ENCODE data around the gene NAE1.

NAE1 gene

DNA sequence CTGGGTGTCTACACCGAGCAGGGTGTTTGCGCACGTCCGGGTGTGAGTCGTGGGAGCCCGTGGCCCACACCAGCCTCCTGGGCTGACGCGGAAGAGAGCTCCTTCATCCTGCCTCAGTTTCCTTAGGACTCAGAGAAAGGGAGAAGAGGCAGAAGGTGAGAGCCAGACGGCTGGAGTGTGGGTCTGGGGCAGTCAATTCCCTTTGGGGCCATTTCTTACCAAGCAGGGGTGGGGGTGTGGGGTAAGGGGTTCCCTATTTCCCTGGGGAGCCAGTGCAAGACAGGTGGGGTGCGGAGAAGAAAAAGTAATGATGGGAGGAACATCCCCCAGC, 14.3 kb upstream of the NAE1 start:
- in situ Hi-C loops (cut with HindIII; ENCODE audit: low sequenced_read_pairs), result no loop called here
- H3K4me3 ChIP-seq (ENCODE audit: low read depth, low read length), result peak overlapping the region; percentile 42

GRCh38 chr16:66844342-66845079, 13.7 kb upstream of the NAE1 start, which contains the start of gene CA7:
TSS of gene CA7 (plus strand) at chr16:66844414. CDS start at chr16:66844488, 74 bp downstream.
- DNase-seq (ENCODE audit: low read depth), result no peak
- in situ Hi-C loops (cut with HindIII; ENCODE audit: low sequenced_read_pairs), result no loop called here
- no peak for TF ChIP-seq CTCF (IDR thresholded peaks at IDR 0.05; ENCODE audit: low read depth, low read length, missing control alignments)
- H3K4me3 ChIP-seq (ENCODE audit: low read depth, low read length), result peak within 1 kb of the TSS; percentile 42

More for the DNA sequence above, 14.3 kb upstream of the NAE1 start:
- TF ChIP-seq CTCF (IDR thresholded peaks at IDR 0.05; ENCODE audit: low read depth, low read length, missing control alignments), result no peak
- no peak for DNase-seq (ENCODE audit: low read depth)

DNA sequence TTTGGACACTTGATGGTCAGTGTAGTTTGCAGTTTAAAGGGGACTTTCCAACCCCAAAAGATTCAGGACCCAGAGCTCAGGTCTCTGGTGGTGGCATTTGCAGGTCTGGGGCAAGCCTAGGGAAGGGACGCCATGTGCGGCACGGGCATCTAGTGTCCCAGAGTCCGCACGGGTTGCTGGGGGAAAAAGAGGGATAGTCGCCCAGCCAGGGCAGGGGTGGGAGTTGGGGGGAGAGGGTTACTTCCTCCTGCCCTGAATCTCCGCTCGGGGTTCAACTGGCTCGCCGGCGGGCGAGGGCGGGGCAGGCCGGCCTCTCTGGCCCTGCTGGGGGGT, 13.2 kb upstream of the NAE1 start:
- no peak for TF ChIP-seq CTCF (IDR thresholded peaks at IDR 0.05; ENCODE audit: low read depth, low read length, missing control alignments)
- in situ Hi-C loops (cut with HindIII; ENCODE audit: low sequenced_read_pairs), result no loop called here
- H3K4me3 ChIP-seq (ENCODE audit: low read depth, low read length), result peak overlapping the region; percentile 42
- no peak for DNase-seq (ENCODE audit: low read depth)

DNA sequence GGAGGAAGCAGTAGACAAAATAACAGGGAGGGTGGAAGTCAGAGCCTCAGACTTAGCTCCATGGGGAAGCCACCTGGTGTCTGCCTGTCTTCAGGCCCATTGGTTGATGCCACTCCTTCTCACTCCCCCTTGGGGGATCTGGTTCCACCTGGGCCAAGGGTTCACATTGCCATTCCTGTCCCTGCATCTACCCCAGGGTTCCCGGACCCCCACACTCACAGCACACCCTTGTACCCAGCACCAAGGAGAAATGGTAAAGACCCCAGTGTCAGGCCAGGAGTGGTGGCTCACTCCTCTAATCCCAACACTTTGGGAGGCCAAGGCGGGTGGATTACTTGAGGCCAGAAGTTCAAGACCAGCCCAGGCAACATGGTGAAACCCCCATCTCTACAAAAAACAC, 12.4 kb upstream of the NAE1 start:
- in situ Hi-C loops (cut with HindIII; ENCODE audit: low sequenced_read_pairs), result no loop called here
- DNase-seq (ENCODE audit: low read depth), result no peak

GRCh38 chr16:66842765-66843164, 12.0 kb upstream of the NAE1 start:
- TF ChIP-seq CTCF (IDR thresholded peaks at IDR 0.05; ENCODE audit: low read depth, low read length, missing control alignments), result no peak
- no peak overlapping the region for H3K4me3 ChIP-seq (ENCODE audit: low read depth, low read length)
- DNase-seq (ENCODE audit: low read depth), result no peak
- in situ Hi-C loops (cut with HindIII; ENCODE audit: low sequenced_read_pairs), result no loop called here

More for the DNA sequence above, 12.4 kb upstream of the NAE1 start:
- no peak overlapping the region for H3K4me3 ChIP-seq (ENCODE audit: low read depth, low read length)
- TF ChIP-seq CTCF (IDR thresholded peaks at IDR 0.05; ENCODE audit: low read depth, low read length, missing control alignments), result no peak

- in situ Hi-C loops (cut with HindIII; ENCODE audit: low sequenced_read_pairs), result no loop called here
- DNase-seq (ENCODE audit: low read depth), result no peak
- no peak for TF ChIP-seq CTCF (IDR thresholded peaks at IDR 0.05; ENCODE audit: low read depth, low read length, missing control alignments)
- H3K4me3 ChIP-seq (ENCODE audit: low read depth, low read length), result no peak overlapping the region
Observed at GRCh38 chr16:66841366-66841765, 10.6 kb upstream of the NAE1 start.
